A549 (cell line): ENCODE results near the gene PSD2. TPM values are rescaled to one million over a fixed set of nuclear protein-coding genes. Genes with fewer than 3 reads are reported as not detected.

ENCODE experiments used
- ATAC-seq, 2 experiments: fragments of 200-7000 bp in 1 of 2; fragments of >200 bp in 1 of 2; cut with Nextera tagmentation in 1 of 2; cut with Tn5 transposase in 1 of 2; 3 replicates each; pipeline versions ENCODE4 v1.8.0 to v1.9.1; 2018 to 2020; ENCODE audit warnings: mild to moderate bottlenecking in 1 of 2, moderate library complexity in 1 of 2
- CTCF ChIA-PET: fragments of 300-600 bp; sonication (Branson Sonifier 250); formaldehyde crosslinking; extraction: SDS; loops from one replicate; lab custom pipeline; 2021; ENCODE audit warnings: antibody characterized with exemption, inconsistent platforms; lab: Yijun Ruan, JAX
- POLR2A ChIA-PET: fragments of 350-600 bp; formaldehyde crosslinking; extraction: SDS; loops from one replicate; lab custom pipeline; 2021; ENCODE audit warnings: antibody characterized with exemption, inconsistent platforms; lab: Yijun Ruan, JAX
- DNase-seq, 2 experiments: peaks; one replicate each; pipeline versions ENCODE4 v3.0.0 to v3.0.0-alpha.2; 2011 to 2016; ENCODE audit warnings: low read depth in 1 of 2, low spot score in 1 of 2
- FAIRE-seq: peaks from 2 replicates; lab custom pipeline; 2011; peaks lifted over from hg19 to GRCh38; lab: Jason Lieb, UNC
- H3K27ac ChIP-seq, 2 experiments: fragments of >200 bp; sonication (Bioruptor Twin); formaldehyde crosslinking; 3 replicates each; pipeline ENCODE4 v1.5.1; 2016 to 2017
- H3K4me1 ChIP-seq: fragments of >200 bp; sonication (Bioruptor Twin); formaldehyde crosslinking; 3 replicates; pipeline ENCODE4 v1.6.1; 2016
- H3K4me2 ChIP-seq: fragments of >200 bp; sonication (Bioruptor Twin); formaldehyde crosslinking; 3 replicates; pipeline ENCODE4 v1.6.1; 2016
- H3K4me3 ChIP-seq: fragments of >200 bp; sonication (Bioruptor Twin); formaldehyde crosslinking; 3 replicates; pipeline ENCODE4 v1.5.1; 2016
- H3K9me3 ChIP-seq: fragments of >200 bp; sonication (Bioruptor Twin); formaldehyde crosslinking; 3 replicates; pipeline ENCODE4 v1.6.1; 2016
- E2F6 ChIP-seq: IDR thresholded peaks from 2 replicates; pipeline ENCODE4 v1.6.1; 2012; ENCODE audit warnings: low read depth, borderline replicate concordance
- EHF ChIP-seq: fragments of 250-450 bp; sonication (Bioruptor Pico); IDR thresholded peaks from 2 replicates; pipeline ENCODE4 v1.5.0; 2020; ENCODE audit warnings: mild to moderate bottlenecking
- HMGXB4 ChIP-seq: fragments of 250-450 bp; sonication (Bioruptor Pico); IDR thresholded peaks from 2 replicates; pipeline ENCODE4 v1.5.0; 2021; ENCODE audit warnings: mild to moderate bottlenecking, moderate library complexity, borderline replicate concordance
- HOXA7 ChIP-seq: fragments of 250-450 bp; sonication (Bioruptor Pico); IDR thresholded peaks from 2 replicates; pipeline ENCODE4 v1.5.0; 2020; ENCODE audit warnings: mild to moderate bottlenecking, moderate library complexity
- JUN ChIP-seq, 2 experiments: fragments of >200 bp; sonication (Bioruptor Twin); formaldehyde crosslinking; IDR thresholded peaks; 2 replicates in 1 of 2; 3 replicates in 1 of 2; pipeline ENCODE4 v1.6.1; 2016 to 2017
- MAZ ChIP-seq: fragments of 150-350 bp; IDR thresholded peaks from 2 replicates; pipeline ENCODE4 v1.6.1; 2014; ENCODE audit warnings: antibody characterized with exemption, low read depth, low read length, borderline replicate concordance
- RARB ChIP-seq: fragments of 250-450 bp; sonication (Bioruptor Pico); IDR thresholded peaks from 2 replicates; pipeline ENCODE4 v1.8.0; 2021; ENCODE audit warnings: mild to moderate bottlenecking, moderate library complexity
- RCOR1 ChIP-seq: fragments of 150-350 bp; IDR thresholded peaks from 2 replicates; pipeline ENCODE4 v1.6.1; 2014; ENCODE audit warnings: antibody characterized with exemption, low read length, low read depth
- RFX5 ChIP-seq: fragments of 450-650 bp; IDR thresholded peaks from 2 replicates; pipeline ENCODE4 v1.7.1; 2014; ENCODE audit warnings: antibody characterized with exemption, mild to moderate bottlenecking, moderate library complexity
- RNF2 ChIP-seq: fragments of 200-600 bp; sonication (generic); IDR thresholded peaks from 2 replicates; pipeline ENCODE4 v1.6.1; 2016; ENCODE audit warnings: low read depth, mild to moderate bottlenecking, antibody characterized with exemption, moderate library complexity, borderline replicate concordance
- SMC3 ChIP-seq: fragments of >200 bp; sonication (Bioruptor Twin); formaldehyde crosslinking; IDR thresholded peaks from 3 replicates; pipeline ENCODE4 v1.6.1; 2018; ENCODE audit warnings: inconsistent platforms
- USF2 ChIP-seq: fragments of 450-650 bp; IDR thresholded peaks from 2 replicates; pipeline ENCODE4 v1.6.1; 2014; ENCODE audit warnings: antibody characterized with exemption
- ZNF302 ChIP-seq: fragments of 250-450 bp; sonication (Bioruptor Pico); IDR thresholded peaks from 2 replicates; pipeline ENCODE4 v1.9.0; 2021; ENCODE audit warnings: inconsistent platforms, mild to moderate bottlenecking, moderate library complexity
- WGBS: methylation state at CpG from one replicate; pipeline ENCODE4 v1.1.6; 2017; ENCODE audit errors: missing lambda C conversion rate; 5-methylcytosine and 5-hydroxymethylcytosine counted together
- polyA plus RNA-seq, 4 experiments: library from polyadenylated mRNA; depleted of rRNA in 3 of 4; stranded (reverse); fragments of >200 nt; fragmentation: RNase III in 1 of 4; extraction: RNeasy Plus Mini Kit Qiagen cat#74134 plus additional on column Dnase treatment in 1 of 4; gene quantifications; 2 replicates in 3 of 4; 3 replicates in 1 of 4; pipeline ENCODE4 v1.2.3, GENCODE V29; 2011 to 2017

PSD2 gene
- polyA plus RNA-seq, 2 of the 4 experiments (the other 2 are of a cell fraction), result 0.05 TPM; not detected in 1

- H3K4me3 ChIP-seq, result no peak overlapping the region
- DNase-seq (no peak), ATAC-seq (no peak), FAIRE-seq (no peak)
- H3K27ac ChIP-seq, result no peak overlapping the region
- no peaks in the 10 kb centered on the region for H3K4me1 ChIP-seq
- TF ChIP-seq MAZ, result no peak
- TF ChIP-seq RNF2, result no peak
- H3K9me3 ChIP-seq, result no peaks in the 10 kb centered on the region
- H3K4me2 ChIP-seq, result no peak overlapping the region
- CTCF ChIA-PET, result interaction anchor here (1.0 to 2.8 kb wide), 5 partner anchors 24 to 158 kb away, joined by 3 to 11 read pairs (median 4); no protein-coding TSS in a partner anchor
- 0% methylated on average over 2 of the region's 2 CpGs for WGBS
- POLR2A ChIA-PET, result no interaction called here
Observed at GRCh38 chr5:139811274-139811607, 15.6 kb downstream of the PSD2 start.

GRCh38 chr5:139812323-139812722 lies 16.7 kb downstream of the PSD2 start:
- no peak for FAIRE-seq

GRCh38 chr5:139812836-139813805 lies 17.5 kb downstream of the PSD2 start:
- H3K4me1 ChIP-seq, result no peaks in the 10 kb centered on the region
- no peak for TF ChIP-seq E2F6
- TF ChIP-seq RARB, result no peak
- TF ChIP-seq RCOR1, result no peak
- no peak for TF ChIP-seq USF2
- no peak for TF ChIP-seq EHF
- TF ChIP-seq JUN (IDR thresholded peaks at IDR 0.05), result no peak
- TF ChIP-seq RFX5, result no peak
- no peak for TF ChIP-seq ZNF302
- no peak for ATAC-seq
- no peak overlapping the region for H3K4me2 ChIP-seq
- no peaks in the 10 kb centered on the region; the same call in 2 of the 3 replicates for H3K9me3 ChIP-seq
- H3K4me3 ChIP-seq, result no peak overlapping the region
- 37% methylated on average over 14 of the region's 25 CpGs for WGBS
- ChIA-PET CTCF (interaction anchor here (0.5 to 2.8 kb wide), 11 partner anchors 8 to 283 kb away, joined by 3 to 11 read pairs (median 4); no protein-coding TSS in a partner anchor), POLR2A (no interaction called here)
- H3K27ac ChIP-seq, result no peak overlapping the region
- FAIRE-seq, result no peak
- no peak for DNase-seq

More at GRCh38 chr5:139812323-139812722, 16.7 kb downstream of the PSD2 start:
- ChIA-PET POLR2A (no interaction called here), CTCF (interaction anchor here (1.0 to 2.8 kb wide), 8 partner anchors 9 to 157 kb away, joined by 3 to 11 read pairs (median 4); no protein-coding TSS in a partner anchor)
- WGBS, result 24% methylated on average over 5 of the region's 5 CpGs
- ATAC-seq (no peak), DNase-seq (no peak)
- TF ChIP-seq SMC3, result no peak
- no peak for TF ChIP-seq E2F6
- TF ChIP-seq HOXA7 (CRISPR knock-in tag), result no peak
- TF ChIP-seq JUN (IDR thresholded peaks at IDR 0.05), result no peak
- TF ChIP-seq ZNF302, result no peak
- no peak for TF ChIP-seq HMGXB4
- Histone ChIP-seq H3K4me2 (no peak overlapping the region), H3K9me3 (no peaks in the 10 kb centered on the region), H3K27ac (no peak overlapping the region), H3K4me3 (no peak overlapping the region), H3K4me1 (no peaks in the 10 kb centered on the region)
